NCI-H146 treated with DMSO at 0.1 percent for 48 hours (cell line): ENCODE data around the gene TMEM95.

ENCODE experiments used
- DNase-seq: peaks from one replicate; lab custom pipeline; 2025; ENCODE audit not compliant: unreplicated experiment; lab: John Stamatoyannopoulos, UW

TMEM95 gene, protein sequence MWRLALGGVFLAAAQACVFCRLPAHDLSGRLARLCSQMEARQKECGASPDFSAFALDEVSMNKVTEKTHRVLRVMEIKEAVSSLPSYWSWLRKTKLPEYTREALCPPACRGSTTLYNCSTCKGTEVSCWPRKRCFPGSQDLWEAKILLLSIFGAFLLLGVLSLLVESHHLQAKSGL

DNA sequence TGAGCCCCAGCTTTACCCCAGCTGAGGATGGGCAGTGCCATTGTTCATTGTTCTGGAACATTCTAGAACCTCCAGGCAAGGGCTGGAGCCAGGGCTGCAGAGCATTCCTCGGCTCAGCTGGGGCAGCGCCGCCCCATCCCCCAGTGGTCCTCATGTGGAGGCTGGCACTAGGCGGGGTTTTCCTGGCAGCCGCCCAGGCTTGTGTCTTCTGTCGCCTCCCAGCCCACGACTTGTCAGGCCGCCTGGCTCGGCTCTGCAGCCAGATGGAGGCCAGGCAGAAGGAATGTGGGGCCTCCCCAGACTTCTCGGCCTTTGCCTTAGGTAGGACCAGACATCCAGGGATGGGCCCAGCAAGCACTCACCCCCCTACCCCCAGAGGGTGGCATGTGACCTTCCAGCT is at the start of gene TMEM95:
TSS of gene TMEM95 (plus strand) at position 104 of the 400 bp plus-strand sequence. CDS start at position 153, 49 bp downstream.
- no peak for DNase-seq

DNA sequence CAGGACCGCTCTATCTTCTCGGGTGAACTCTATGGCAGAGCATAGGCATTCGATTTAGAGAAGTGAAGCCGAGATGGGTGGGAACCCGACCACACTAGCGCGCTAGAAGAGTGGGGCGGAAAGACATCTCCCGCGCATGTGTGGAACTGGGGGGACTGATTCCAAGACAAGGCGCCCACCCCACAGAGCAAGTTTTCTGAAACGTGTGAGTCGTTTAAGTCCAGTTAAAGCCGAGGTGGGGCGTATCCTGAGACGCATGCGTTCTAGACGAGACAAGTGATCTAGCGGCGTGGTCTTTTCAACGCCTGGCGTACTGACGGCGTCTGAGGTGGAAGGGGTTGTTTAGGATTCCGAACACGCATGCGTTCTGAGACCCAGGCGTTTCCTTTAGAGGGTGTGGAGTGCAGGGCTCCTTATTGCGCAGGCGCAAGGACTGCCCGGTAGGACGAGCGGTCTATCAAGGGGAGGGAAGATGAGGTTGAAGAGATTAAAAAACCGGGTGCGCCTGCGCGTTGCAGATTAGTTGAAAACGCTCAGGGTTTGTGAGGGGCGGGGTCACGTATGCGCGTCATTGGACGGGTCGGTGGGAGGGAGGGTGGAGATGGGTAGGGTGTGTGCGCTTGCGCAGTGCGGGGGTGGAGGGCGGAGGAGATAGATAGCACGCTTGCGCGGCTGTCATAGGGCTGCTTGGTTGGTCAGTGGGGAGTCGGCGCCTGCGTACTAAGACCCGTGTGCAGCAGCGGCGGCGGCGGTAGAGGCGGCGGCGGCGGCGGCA is 47.9 kb upstream of the TMEM95 start, which contains the start of gene EIF5A:
TSS of gene EIF5A (plus strand) at position 718 of the 775 bp plus-strand sequence. CDS start 2,008 bp downstream, outside the sequence.
- DNase-seq: peak; percentile 99

DNA sequence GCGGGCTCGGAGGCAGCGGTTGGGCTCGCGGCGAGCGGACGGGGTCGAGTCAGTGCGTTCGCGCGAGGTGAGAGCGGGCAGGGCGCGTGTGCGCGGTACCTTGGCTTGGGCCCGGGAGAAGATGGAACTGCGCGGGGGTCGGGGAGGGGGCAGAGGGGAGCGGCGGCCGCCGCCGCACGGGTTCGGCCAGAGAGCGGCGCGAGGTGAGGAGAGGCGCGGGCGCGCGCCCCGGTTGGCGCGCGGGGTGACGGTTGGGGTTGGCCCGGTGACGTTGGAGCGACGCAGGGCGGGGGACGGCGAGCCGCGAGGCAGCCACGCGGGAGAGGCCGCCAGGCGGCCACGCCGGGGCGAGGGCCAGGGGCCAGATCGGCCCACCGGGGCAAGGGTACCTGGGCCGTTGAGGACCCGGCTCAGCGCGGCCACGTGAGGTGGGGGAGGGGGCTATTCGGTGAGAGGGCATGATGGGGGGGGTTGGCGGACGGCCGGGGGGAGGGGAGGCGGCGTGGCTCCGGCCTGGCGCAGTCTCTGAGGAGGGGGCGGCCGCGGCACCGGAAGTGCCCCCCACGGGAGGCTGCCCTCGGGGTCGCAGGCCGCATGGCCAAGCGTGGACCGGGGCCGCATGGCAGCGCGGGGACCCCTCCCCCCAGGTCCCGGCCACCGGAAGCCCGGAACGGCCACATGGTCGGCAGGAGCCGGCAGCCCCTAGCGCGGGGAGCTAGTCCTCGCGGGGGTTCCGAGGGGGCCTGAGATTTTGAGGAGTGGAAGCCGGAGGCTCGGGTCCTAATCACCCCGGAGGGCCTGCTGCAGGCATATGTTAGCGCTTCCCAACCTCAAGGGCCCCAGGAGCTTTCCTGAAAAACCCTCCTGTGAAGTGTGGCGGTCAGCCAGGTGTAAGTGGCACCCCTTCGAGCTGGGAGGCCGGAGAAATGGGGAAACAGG is 47.0 kb upstream of the TMEM95 start:
- no peak for DNase-seq

DNA sequence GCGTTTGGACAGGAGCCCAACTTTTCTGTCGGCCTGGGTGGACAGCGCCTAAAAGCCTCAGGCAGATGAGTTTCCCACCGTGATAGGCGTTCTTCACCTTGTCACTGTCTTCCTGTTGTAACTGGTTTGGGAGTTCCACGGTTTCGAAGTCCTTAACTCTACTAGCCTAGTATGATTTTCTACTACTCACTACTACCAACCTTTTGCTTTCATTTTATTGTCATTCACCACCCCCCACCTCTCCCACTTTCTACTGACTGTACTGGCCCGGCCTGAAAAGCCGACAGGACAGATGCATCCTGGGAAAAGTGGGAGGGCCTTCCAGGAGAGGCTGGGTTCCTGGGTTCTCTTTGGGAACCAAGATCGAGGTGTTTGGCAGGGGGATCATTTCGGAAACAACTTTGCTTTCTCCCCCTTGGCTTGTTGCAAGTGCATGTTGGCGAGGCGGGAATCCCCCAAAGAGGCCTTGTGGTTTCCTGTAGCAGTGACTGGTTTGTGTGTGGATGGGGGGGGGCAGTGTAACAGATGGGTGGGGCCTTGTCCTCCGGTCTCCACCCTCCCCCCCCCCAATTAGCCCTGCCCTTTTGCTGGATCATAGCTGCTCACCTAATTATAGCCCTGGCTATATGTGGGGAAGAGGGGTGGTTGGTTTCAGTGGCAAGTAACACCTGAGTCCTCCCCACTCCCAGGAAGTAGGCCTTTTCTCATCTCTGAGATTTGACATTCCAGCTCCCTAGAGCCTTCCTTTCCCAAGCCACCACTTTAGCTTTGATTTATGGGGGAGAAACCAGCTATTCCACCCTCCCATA is 46.1 kb upstream of the TMEM95 start:
- peak; percentile 24 for DNase-seq

DNA sequence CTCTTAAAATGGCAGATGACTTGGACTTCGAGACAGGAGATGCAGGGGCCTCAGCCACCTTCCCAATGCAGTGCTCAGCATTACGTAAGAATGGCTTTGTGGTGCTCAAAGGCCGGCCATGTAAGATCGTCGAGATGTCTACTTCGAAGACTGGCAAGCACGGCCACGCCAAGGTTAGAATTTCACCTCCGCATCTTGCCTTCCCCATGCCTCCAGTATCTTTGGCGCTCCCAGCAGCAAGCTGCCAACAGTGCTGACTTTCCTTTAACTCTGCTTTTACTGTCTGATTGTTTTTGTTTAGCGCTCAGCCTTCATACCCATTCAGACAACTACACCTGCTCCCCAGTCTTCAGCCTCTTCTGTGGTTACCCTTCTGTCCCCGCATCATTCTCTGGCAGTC is 45.3 kb upstream of the TMEM95 start:
- no peak for DNase-seq

DNA sequence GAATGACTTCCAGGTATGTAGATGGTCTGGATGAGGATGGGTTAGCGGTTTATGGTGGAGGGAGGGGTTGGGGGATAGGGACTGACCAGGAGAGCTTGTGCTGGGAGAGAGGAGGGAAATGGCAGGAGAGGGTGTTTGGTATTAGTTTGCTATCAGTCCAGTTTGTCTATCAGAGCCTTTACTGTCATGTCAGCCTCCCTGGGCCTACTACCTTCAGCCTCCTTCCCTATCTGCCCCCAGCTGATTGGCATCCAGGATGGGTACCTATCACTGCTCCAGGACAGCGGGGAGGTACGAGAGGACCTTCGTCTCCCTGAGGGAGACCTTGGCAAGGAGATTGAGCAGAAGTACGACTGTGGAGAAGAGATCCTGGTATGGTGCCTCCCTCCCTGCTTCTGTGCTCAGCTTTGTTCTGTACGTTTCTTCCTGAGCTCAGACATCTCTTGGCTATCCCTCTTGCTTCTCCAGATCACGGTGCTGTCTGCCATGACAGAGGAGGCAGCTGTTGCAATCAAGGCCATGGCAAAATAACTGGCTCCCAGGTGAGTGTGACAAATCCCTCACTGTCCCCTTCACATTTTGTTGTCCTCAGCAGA is 43.7 kb upstream of the TMEM95 start:
- DNase-seq: no peak

DNA sequence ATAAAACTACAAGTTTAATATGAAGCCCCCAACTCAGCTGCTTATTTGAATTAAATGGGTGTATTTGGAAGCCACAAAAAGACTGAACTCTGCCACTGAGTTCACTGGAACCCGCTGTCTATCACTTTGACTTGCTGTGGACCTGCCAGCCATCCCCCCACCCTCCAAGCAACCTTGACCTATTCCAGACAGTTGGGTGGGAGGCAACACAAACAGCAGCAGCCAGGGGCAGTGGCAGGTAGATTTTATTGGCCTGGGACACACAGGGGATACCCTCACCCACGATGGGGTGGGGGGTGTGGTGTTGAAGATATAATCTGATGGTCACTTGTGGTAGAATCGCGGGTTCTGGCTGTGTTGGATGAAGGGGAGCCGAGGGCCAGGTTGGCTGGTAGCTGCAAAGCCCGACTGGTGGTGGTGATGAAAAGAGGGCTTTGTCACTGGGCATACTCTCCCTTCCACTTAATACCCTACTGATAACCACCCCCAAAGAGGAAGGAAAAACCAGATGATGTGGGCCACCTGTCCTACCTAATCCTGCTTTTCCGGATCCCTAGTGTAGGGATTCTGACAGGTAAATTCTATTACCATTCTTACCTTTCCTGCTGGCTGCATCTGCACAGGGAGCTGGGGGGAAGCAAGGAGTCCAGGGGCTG is 42.4 kb upstream of the TMEM95 start:
- DNase-seq: no peak

DNA sequence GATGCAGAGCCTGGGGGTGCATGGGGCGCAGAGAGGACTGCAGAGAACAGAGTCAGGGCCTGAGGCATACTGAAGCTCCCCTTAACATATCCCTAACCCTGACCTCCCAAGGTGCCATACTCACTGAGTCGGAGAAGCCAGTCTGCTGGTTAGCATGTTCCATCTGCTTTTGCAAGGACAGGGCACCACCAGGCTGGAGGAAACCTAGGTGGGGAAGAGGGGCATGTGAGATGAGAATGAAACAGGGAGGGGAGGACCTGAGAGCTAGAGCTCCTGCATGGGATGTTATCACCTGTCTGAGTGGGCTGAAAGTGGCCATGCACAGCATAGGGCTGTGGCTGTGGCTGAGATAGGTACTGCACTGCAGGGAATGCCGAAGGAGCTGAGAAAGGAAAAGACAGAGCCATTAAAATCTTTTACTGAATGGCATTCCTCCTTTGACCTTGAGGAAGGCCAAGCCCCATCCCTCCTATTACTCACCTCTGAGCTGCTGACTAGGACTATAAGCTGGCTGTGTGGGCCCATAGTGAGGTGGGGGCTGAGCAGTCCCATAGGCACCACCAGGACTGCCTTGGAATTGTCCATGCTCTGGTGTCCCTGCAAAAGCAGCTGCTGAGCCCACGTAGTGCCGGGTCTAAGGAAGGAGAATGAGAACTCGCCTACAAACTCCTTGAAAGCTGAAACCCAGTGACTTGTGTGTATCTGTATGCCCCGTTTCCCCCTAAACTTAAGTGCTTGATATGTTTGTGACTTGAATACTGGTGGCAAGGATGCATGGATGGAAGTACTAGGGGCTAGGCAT is 41.7 kb upstream of the TMEM95 start:
- no peak for DNase-seq

DNA sequence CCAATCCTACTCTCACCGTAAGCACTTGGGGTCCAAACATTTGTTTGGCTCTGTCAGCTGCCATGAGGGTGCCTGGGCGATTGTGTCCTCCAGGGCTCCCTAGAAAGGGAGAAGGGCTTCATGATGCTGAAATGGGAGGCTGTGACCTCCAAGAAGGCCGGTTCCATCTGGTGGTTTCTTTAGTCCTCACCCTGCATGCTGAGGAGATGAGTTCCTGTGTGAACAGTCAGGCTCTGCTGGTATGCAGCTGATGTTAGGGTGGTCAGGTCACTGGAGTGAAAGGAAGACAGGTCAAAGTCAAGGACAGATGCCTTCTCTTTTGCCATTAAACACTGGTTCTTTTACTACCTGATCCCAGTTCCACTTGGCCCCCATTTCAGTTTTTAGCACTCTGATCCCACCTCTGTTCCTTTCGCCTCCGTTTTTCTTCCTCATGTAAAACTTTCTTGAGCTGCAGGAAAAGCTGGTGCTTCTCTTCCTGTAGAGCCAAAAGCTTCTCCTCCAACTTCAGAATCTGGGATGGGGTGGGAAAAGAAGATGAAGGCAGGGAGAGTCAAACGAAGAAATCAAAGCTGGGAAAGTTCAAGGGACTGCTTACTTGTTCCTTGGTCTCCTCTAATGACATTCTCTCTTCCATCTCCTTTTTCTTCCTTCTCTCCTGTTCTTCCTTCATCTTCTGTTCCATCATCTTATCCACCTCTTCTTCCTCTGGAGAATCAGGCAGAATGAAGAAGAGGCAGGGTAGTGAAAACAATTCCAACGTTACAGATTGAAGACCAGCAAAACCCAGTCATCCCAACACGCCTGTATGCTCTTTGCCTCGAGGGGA is 40.9 kb upstream of the TMEM95 start:
- DNase-seq: no peak

DNA sequence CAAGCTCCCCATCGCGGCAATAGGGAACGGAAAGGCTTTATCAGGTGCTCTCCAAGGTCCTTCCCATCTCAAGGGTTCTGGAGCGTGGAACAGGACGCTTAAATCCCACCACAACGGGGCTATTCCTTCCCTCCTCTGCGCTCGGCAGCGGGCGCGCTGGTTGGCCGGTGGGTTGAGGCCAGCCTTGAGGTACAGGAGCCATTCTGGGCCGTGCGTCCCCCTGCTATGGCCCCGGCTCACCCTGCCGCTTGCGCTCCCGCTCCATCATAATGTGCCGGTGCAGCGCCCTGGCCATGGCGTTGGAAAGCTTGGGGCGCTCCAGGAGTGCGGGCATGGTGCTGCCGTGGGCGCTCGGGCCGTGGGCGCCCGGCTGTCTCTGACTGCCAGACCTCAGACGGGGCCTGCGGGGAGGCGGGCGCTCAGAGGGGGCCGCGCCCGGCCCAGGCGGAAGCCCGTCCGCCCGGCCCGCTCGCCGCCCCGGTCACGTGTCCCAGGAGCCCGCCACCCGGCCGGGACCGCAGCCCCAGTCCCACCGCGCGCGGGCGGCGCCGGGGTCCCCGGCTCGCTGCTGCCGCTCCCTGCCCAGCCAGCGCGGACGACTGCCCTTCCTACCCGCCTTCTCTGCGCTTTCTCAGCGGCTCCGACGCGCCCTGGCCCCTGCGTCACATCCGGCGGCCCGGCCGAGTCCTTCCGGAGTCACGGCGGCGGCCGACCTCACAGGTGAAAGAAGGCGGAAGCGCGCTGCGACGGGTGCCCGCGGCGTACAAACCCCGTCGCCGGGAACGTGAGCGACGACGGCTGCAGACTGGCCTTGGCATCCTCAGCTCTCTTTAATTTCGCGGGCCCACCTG is 40.0 kb upstream of the TMEM95 start, which contains the start of gene GPS2:
TSS of gene GPS2 (minus strand) at position 642 of the 851 bp plus-strand sequence. CDS start at position 334, 308 bp downstream.
- DNase-seq: peak; percentile 65

DNA sequence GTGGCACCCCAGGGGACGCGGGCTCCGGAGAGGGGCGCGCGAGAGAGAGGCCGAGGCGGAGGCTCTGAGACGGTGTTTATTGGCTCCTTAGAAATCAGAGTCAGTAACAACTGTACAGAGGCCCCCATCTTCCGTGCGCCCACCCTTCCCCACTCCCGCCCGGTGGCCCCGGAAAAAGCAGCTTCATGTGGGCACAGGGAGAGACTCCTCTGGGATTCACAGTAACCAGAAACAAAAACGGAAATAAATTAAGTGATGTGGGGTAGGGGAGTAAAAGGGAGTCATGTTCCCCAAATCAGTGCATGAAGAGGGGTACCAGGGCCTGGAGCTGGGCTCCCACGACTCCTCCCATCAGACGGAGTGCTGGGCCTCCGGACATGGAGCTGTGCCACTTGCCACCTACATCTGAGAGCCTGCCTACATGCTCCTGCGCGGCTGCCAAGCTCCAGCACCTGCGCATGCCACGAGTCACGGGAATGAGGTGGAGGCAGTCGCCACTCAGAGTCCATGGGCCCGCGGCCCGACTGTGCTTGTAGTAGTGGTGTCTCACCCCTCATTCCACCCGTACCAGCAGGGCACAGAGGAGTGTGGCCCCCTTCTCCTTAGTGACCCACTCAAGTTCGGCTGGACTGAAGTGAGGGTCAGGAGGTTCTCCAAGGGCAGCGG is 39.3 kb upstream of the TMEM95 start:
- DNase-seq: no peak

DNA sequence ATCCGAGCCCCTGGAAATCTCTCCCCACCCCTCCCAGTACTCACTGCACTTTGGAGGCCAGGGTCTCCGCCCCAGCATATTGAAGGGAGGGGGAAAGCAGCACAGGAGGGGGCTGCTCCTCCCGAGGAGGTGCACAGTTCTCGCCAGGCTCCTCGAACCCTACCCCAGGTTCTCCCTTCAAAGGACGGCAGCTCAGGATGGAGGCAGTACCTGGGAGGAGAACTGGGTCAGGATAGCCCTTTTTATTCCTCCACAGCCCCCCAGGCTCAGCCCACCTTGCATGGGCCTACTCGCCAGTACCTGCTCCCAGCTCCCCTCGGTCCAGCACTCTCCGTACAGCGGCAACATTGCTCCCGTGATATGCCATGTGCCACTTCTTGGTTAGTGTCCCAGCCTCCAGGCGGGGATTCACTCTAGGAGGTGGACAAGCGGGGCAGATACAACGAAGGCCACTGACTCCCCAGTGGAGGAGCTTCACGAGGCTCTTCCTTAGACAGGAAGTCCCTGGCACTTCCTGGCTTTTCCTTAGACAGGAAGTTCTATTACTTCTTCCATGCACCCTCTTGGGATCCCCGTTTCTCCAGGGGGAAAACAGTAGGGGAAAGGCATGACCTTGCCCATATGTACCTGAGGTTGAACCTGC is 37.7 kb upstream of the TMEM95 start:
- no peak for DNase-seq

DNA sequence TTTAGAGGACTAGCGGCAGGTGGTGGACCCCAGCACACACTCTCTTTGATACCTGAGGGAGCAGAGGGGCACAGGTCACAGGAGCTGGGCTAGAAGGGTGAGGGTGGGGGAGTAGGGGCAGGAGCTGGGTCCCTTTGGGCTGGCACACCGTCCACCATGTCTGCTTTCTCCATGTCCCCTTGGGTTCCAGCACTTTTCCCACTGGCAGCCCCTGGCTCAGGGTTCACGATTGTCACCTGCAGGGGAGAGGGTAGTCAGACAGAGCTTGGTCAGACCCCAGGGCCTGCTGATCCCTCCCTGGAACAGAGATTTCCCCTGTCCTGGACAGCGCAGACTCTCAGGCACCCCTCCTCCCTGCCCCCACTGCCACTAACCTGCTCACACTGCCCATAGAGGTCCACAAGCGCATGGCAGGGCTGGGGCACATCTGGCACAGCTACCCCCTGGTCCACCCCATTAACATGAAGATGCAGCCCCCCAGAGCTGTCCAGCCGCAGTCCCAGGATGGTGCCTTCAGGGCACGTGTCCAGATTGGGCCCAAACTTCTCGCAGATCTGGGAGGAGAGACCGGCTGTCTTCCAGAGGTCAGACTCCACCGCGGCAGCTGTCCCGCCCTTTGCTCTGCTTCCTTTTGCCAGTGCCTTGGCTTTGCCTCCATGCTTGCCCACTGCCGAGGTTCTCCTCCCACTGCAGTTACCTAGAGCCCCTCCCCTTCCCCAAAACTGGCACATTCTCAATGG is 36.7 kb upstream of the TMEM95 start:
- no peak for DNase-seq

DNA sequence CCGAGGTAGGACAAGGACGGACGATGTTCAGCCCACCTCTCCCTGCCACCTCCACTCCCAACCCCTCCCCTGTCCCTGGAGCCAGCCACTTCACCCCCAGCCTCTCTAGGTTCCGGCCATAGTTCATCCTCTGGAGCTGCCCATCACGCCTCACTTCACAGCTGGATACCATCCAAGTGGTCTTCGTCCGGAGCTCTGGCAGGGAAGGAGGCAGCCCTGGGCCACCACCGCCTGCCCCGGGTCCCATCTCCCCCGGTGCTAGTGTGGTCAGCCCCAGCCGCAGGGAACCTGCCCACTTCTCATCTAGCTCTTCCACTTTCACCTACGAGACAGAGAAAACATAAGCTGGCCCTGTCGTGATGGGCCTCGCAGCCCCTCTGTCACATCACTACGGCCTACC is 33.5 kb upstream of the TMEM95 start:
- DNase-seq: no peak

DNA sequence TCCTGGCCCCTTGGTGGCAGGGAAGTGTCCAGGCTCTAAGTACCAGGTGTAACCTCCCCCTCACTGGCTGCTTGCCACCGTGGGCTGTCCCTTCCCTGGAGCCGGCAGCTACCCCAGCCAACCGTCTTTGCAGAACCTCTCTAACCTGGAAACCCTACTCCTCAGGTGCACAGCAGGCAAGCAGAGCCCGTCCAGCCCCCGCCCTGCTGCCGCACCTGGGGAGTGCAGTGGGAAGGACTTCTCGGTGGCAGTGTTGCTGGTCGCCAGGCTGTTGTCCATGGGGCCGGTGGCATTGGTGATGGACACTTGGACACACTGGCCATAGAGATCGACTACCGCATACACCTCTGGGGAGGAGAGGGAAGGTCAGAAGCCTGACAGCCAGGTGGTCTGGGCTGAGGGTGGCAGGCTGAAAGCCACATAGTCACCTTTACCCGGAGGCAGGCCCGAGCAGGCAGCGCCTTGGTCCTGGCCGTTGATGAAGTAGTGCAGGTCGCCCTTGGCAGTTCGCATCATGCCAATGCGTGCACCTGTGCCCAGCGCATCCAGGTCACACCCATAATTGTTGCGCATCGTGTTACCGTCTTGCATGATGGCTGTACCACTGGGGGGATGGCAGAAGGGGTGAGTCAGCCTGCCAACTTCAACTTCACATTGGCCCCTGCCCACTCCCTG is 32.3 kb upstream of the TMEM95 start:
- no peak for DNase-seq
